ENCODE data around the gene CBR4. TPM values are rescaled to one million over a fixed set of nuclear protein-coding genes. Genes with fewer than 3 reads are reported as not detected.
A peak's percentile ranks its signal among the peaks of the same experiment; 100 is the strongest.

The CBR4 gene
- total and polyA plus RNA-seq, 2 donors (not counting 3 experiments of a cell fraction or from before 2014, with no cell fraction given), result 4.8 to 26.3 TPM

GRCh38 chr4:169051761-169052593 is 41.9 kb upstream of the CBR4 start:
- Histone ChIP-seq H2AFZ (ENCODE audit: low read depth, low read length) (peak overlapping the region; percentile 56), H3K27ac (ENCODE audit: insufficient read depth, low read depth, low read length) (no peak overlapping the region), H3K9me3 (replicated peaks; ENCODE audit: control insufficient read depth, insufficient read depth, low read length) (no peaks in the 10 kb centered on the region), H3K79me2 (ENCODE audit: control insufficient read depth, insufficient read depth, low read length) (no peaks in the 10 kb centered on the region), H3K9me1 (replicated peaks; ENCODE audit: control insufficient read depth, extremely low read depth, insufficient read depth, low read length) (no peaks in the 10 kb centered on the region), H4K20me1 (replicated peaks; ENCODE audit: control insufficient read depth, extremely low read depth, insufficient read depth, low read length) (no peaks in the 10 kb centered on the region), H3K4me2 (ENCODE audit: insufficient read depth, low read length) (no peak overlapping the region), H3K9ac (replicated peaks; ENCODE audit: extremely low read depth, insufficient read depth, low read length) (no peak overlapping the region), H3K36me3 (ENCODE audit: control insufficient read depth in 2 of 2, extremely low read depth in 1 of 2, insufficient read depth in 2 of 2, low read length in 2 of 2) (no peaks in the 10 kb centered on the region), H3K4me3 (replicated peaks in 1 of 3; ENCODE audit: insufficient read depth in 1 of 3, low read depth in 1 of 3, low read length in 3 of 3) (no peak overlapping the region), H3K4me1 (ENCODE audit: control insufficient read depth, extremely low read depth, insufficient read depth, low read length) (peaks cover 17% of the 10 kb centered on the region), H3K27me3 (ENCODE audit: control insufficient read depth in 2 of 2, insufficient read depth in 2 of 2, low read length in 2 of 2) (no peaks in the 10 kb centered on the region)
- FAIRE-seq (peak; percentile 44), DNase-seq (ENCODE audit: low read depth, low spot score) (no peak)
- intact Hi-C loops (cut with micrococcal nuclease), result loop anchor here (2.0 kb wide), 3 partner anchors 21 to 47 kb away; no protein-coding TSS in a partner anchor
- no peak for TF ChIP-seq CTCF (IDR thresholded peaks at IDR 0.05; ENCODE audit: extremely low read depth in 1 of 2, insufficient read depth in 1 of 2, low read depth in 1 of 2, low read length in 2 of 2)
- TF ChIP-seq MAX (IDR thresholded peaks at IDR 0.05; ENCODE audit: insufficient read depth, insufficient read length), result no peak
- no peak for TF ChIP-seq POLR2A (IDR thresholded peaks at IDR 0.05; ENCODE audit: low read depth, low read length)
- TF ChIP-seq POLR2AphosphoS5 (IDR thresholded peaks at IDR 0.05; ENCODE audit: insufficient read depth, low read depth, low read length), result no peak
- TF ChIP-seq FOS (IDR thresholded peaks at IDR 0.05; ENCODE audit: borderline replicate concordance, insufficient read depth, low read length), result no peak
- TF ChIP-seq GATA2 (IDR thresholded peaks at IDR 0.05; ENCODE audit: insufficient read depth, insufficient read length, low read depth, low read length), result no peak
- TF ChIP-seq EZH2 (IDR thresholded peaks at IDR 0.05; ENCODE audit: borderline replicate concordance, low read depth, low read length, severe bottlenecking), result no peak
- TF ChIP-seq MYC (IDR thresholded peaks at IDR 0.05; ENCODE audit: low read depth, low read length), result no peak
- no peak for TF ChIP-seq JUN (IDR thresholded peaks at IDR 0.05; ENCODE audit: borderline replicate concordance, insufficient read depth, insufficient read length, low read depth)
- ChIA-PET CTCF (interaction anchor here (0.9 to 1.5 kb wide), 4 partner anchors 9 to 74 kb away, joined by 3 to 7 read pairs (median 3); partner anchors contain the start of gene CBR4), POLR2A (interaction anchor here (0.8 kb wide), 1 partner anchor 47 kb away, joined by 3 read pairs; no protein-coding TSS in a partner anchor)
- dilution Hi-C loops (cut with MboI; ENCODE audit: extremely low pct_ligation_motif_present, low sequenced_read_pairs), result no loop called here
- BruUV-seq (replicated peaks), result no TSS peak
